Calu3 (cell line): ENCODE results near the gene CFAP45. TPM values are rescaled to one million over a fixed set of nuclear protein-coding genes. Genes with fewer than 3 reads are reported as not detected.
"Not testable (repeated sequence)": the region's sequence is repeated elsewhere in the genome, so short reads cannot be mapped to it uniquely, and the experiment has no call there.

Experiments
- BruUV-seq: library from RNA; stranded (reverse); fragments of 400-500 nt; replicated peaks from 2 replicates; lab custom pipeline; 2021; lab: Mats Ljungman, UMichigan
- CTCF ChIA-PET: fragments of 300-600 bp; sonication (Branson Sonifier 250); formaldehyde crosslinking; loops from one replicate; lab custom pipeline; 2022; ENCODE audit warnings: antibody characterized with exemption; lab: Charles Lee
- DNase-seq: peaks from one replicate; pipeline ENCODE4 v3.0.0; 2022
- H3K27ac Mint-ChIP-seq: one replicate; pipeline ENCODE4 v1.8.0; 2022; ENCODE audit warnings: mixed read lengths; ENCODE audit not compliant: unreplicated experiment
- H3K27me3 Mint-ChIP-seq: one replicate; pipeline ENCODE4 v1.8.0; 2022; ENCODE audit warnings: mixed read lengths; ENCODE audit not compliant: unreplicated experiment
- H3K36me3 Mint-ChIP-seq: one replicate; pipeline ENCODE4 v1.8.0; 2022; ENCODE audit warnings: mild to moderate bottlenecking, moderate library complexity, mixed read lengths; ENCODE audit not compliant: insufficient read depth, unreplicated experiment
- H3K4me1 Mint-ChIP-seq: one replicate; pipeline ENCODE4 v1.8.0; 2022; ENCODE audit warnings: mild to moderate bottlenecking, low read depth, mixed read lengths; ENCODE audit not compliant: unreplicated experiment
- H3K4me3 Mint-ChIP-seq: one replicate; pipeline ENCODE4 v1.8.0; 2022; ENCODE audit warnings: mild to moderate bottlenecking, low read depth, moderate library complexity, mixed read lengths; ENCODE audit not compliant: unreplicated experiment
- H3K9me3 Mint-ChIP-seq: one replicate; pipeline ENCODE4 v1.8.0; 2022; ENCODE audit warnings: low read depth, mixed read lengths; ENCODE audit not compliant: unreplicated experiment
- CTCF ChIP-seq: fragments of 200-600 bp; IDR thresholded peaks from one replicate; pipeline ENCODE4 v1.8.0; 2022; ENCODE audit warnings: antibody characterized with exemption; ENCODE audit not compliant: unreplicated experiment
- intact Hi-C: fragments of 100-400 bp; cut with micrococcal nuclease; formaldehyde crosslinking; loops from one replicate; pipeline ENCODE4 v1.10.0; 2022; ENCODE audit not compliant: unreplicated experiment
- total RNA-seq: library from RNA; stranded (reverse); gene quantifications from 2 replicates; pipeline ENCODE4 v1.2.3, GENCODE V29; 2022

Gene CFAP45
- total RNA-seq, 1 experiment from 2014 or later, result 1.8 TPM

- no peak for DNase-seq
- BruUV-seq, result no TSS peak
- Mint-ChIP-seq H3K27me3 (no peaks in the 10 kb centered on the region), H3K9me3 (no peaks in the 10 kb centered on the region), H3K27ac (no peak overlapping the region), H3K4me1 (peaks cover 44% of the 10 kb centered on the region), H3K36me3 (peaks cover 18% of the 10 kb centered on the region), H3K4me3 (no peak overlapping the region)
- no peak for TF ChIP-seq CTCF
- intact Hi-C loops, result no loop called here
- CTCF ChIA-PET, result no interaction called here
Measured at GRCh38 chr1:159902541-159902940, 2.6 kb upstream of the CFAP45 start.

- peaks cover 13% of the 10 kb centered on the region for H3K36me3 Mint-ChIP-seq
- peak overlapping the region; percentile 48 for H3K4me3 Mint-ChIP-seq
- no TSS peak for BruUV-seq
- no peaks in the 10 kb centered on the region for H3K9me3 Mint-ChIP-seq
- H3K4me1 Mint-ChIP-seq, result peaks cover 33% of the 10 kb centered on the region
- CTCF ChIA-PET, result interaction anchor here (0.6 to 2.1 kb wide), 8 partner anchors 11 to 1378 kb away, joined by 3 to 5 read pairs (median 4); partner anchors contain the start of gene TAGLN2
- no peak for TF ChIP-seq CTCF
- no peak for DNase-seq
- peak overlapping the region; percentile 84 for H3K27ac Mint-ChIP-seq
- intact Hi-C loops, result loop anchor here (1.0 kb wide), 1 partner anchor 22 kb away; no protein-coding TSS in a partner anchor
- H3K27me3 Mint-ChIP-seq, result no peaks in the 10 kb centered on the region
Measured at GRCh38 chr1:159900755-159901360, 893 bp upstream of the CFAP45 start.

GRCh38 chr1:159899634-159900033, 331 bp downstream of the CFAP45 start:
- peaks cover 33% of the 10 kb centered on the region for H3K4me1 Mint-ChIP-seq
- not testable (repeated sequence) for BruUV-seq, DNase-seq, H3K9me3 Mint-ChIP-seq, H3K27me3 Mint-ChIP-seq
- H3K4me3 Mint-ChIP-seq, result peak overlapping the region; percentile 48
- H3K36me3 Mint-ChIP-seq, result peaks cover 13% of the 10 kb centered on the region
- peak overlapping the region; percentile 84 for H3K27ac Mint-ChIP-seq
- CTCF ChIA-PET, result interaction anchor here (0.7 to 2.1 kb wide), 4 partner anchors 12 to 100 kb away, joined by 3 to 5 read pairs (median 4); no protein-coding TSS in a partner anchor
- intact Hi-C loops, result loop anchor here (1.0 kb wide), 1 partner anchor 24 kb away; no protein-coding TSS in a partner anchor

GRCh38 chr1:159898527-159898926, 1.4 kb downstream of the CFAP45 start:
- Mint-ChIP-seq H3K27me3 (no peaks in the 10 kb centered on the region), H3K9me3 (no peaks in the 10 kb centered on the region), H3K4me1 (peaks cover 33% of the 10 kb centered on the region), H3K27ac (no peak overlapping the region), H3K36me3 (peaks cover 13% of the 10 kb centered on the region), H3K4me3 (no peak overlapping the region)
- no TSS peak for BruUV-seq
- no peak for TF ChIP-seq CTCF
- no peak for DNase-seq
- CTCF ChIA-PET, result no interaction called here
- intact Hi-C loops, result no loop called here

GRCh38 chr1:159897962-159898361, 2.0 kb downstream of the CFAP45 start:
- CTCF ChIA-PET, result no interaction called here
- Mint-ChIP-seq H3K4me3 (no peak overlapping the region), H3K27ac (no peak overlapping the region), H3K9me3 (no peaks in the 10 kb centered on the region), H3K4me1 (peaks cover 33% of the 10 kb centered on the region), H3K36me3 (peaks cover 13% of the 10 kb centered on the region), H3K27me3 (no peaks in the 10 kb centered on the region)
- DNase-seq, result no peak
- intact Hi-C loops, result no loop called here
- BruUV-seq, result no TSS peak
- no peak for TF ChIP-seq CTCF
